Hematopoietic multipotent progenitor cell treated with erythropoietin and hydrocortisone succinate and interleukin-3 and kit ligand, for 15 days (in vitro differentiated cells): Measurements from ENCODE around the gene SUSD1.
A peak's percentile ranks its signal among the peaks of the same experiment; 100 is the strongest.
"Not testable (repeated sequence)": the region's sequence is repeated elsewhere in the genome, so short reads cannot be mapped to it uniquely, and the experiment has no call there.

ENCODE experiments used
- DNase-seq: peaks from one replicate; pipeline ENCODE4 v3.0.0-alpha.2; 2015; ENCODE audit warnings: low spot score

The SUSD1 gene

GRCh38 chr9:112174965-112175795 is at the start of gene SUSD1:
SUSD1 (minus strand) TSS chr9:112175297; CDS start chr9:112175235, 62 bp downstream.
- peak; percentile 20 for DNase-seq

- DNase-seq: no peak
Observed at GRCh38 chr9:112224401-112225289, 49.5 kb upstream of the SUSD1 start.

GRCh38 chr9:112218908-112219307 is 43.8 kb upstream of the SUSD1 start:
- no peak for DNase-seq

- no peak for DNase-seq
Observed at GRCh38 chr9:112212926-112213325, 37.8 kb upstream of the SUSD1 start.

GRCh38 chr9:112207451-112207850 is 32.4 kb upstream of the SUSD1 start:
- no peak for DNase-seq

- DNase-seq: no peak
Observed at GRCh38 chr9:112203536-112203935, 28.4 kb upstream of the SUSD1 start.

- no peak for DNase-seq
Observed at GRCh38 chr9:112200711-112201110, 25.6 kb upstream of the SUSD1 start.

GRCh38 chr9:112198646-112199045 is 23.5 kb upstream of the SUSD1 start:
- DNase-seq: no peak

GRCh38 chr9:112194969-112195431 is 19.9 kb upstream of the SUSD1 start:
- no peak for DNase-seq

GRCh38 chr9:112193572-112194288 is 18.6 kb upstream of the SUSD1 start:
- no peak for DNase-seq

GRCh38 chr9:112190320-112190719 is 15.2 kb upstream of the SUSD1 start:
- DNase-seq: not testable (repeated sequence)

- no peak for DNase-seq
Observed at GRCh38 chr9:112188884-112189283, 13.8 kb upstream of the SUSD1 start.

- no peak for DNase-seq
Observed at GRCh38 chr9:112187404-112187803, 12.3 kb upstream of the SUSD1 start.

- DNase-seq: no peak
Observed at GRCh38 chr9:112186695-112187094, 11.6 kb upstream of the SUSD1 start.

GRCh38 chr9:112184946-112185345 is 9.8 kb upstream of the SUSD1 start:
- DNase-seq: no peak

GRCh38 chr9:112184221-112184620 is 9.1 kb upstream of the SUSD1 start:
- no peak for DNase-seq

- peak; percentile 14 for DNase-seq
Observed at GRCh38 chr9:112180387-112180881, 5.3 kb upstream of the SUSD1 start.

- DNase-seq: no peak
Observed at GRCh38 chr9:112179816-112180215, 4.7 kb upstream of the SUSD1 start.

- no peak for DNase-seq
Observed at GRCh38 chr9:112176524-112176923, 1.4 kb upstream of the SUSD1 start.

- DNase-seq: no peak
Observed at GRCh38 chr9:112175796-112176315, 759 bp upstream of the SUSD1 start.

GRCh38 chr9:112174222-112174964 is 704 bp downstream of the SUSD1 start:
- DNase-seq: peak; percentile 63
